GM19025 (cell line): Measurements from ENCODE around the gene VSTM2B.
"Not testable (repeated sequence)": the region's sequence is repeated elsewhere in the genome, so short reads cannot be mapped to it uniquely, and the experiment has no call there.

Source experiments
- ATAC-seq: cut with Tn5 transposase; IDR thresholded peaks from one replicate; pipeline ENCODE4 v1.9.1; 2021; ENCODE audit warnings: mild to moderate bottlenecking, low read depth, moderate library complexity; ENCODE audit not compliant: unreplicated experiment

Gene VSTM2B

DNA sequence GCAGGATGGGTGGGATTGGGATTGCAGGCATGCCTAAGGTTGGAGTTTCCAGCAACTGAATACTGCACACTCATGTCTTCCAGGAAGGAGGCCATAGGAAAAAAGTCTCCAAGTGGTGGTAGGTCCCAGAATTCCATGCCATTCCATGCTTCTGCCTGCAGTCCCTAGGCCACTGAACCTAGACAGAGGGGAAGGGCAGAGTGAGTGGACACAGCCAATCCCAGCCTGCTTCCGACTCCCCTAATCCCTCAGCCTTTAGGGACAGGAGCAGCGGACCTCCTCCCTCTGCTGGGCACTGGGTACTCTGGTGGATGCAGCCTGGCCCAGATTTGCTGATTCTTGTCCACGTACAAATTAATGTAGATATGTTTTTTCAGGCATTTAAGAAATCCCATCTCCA is 17.0 kb downstream of the VSTM2B start:
- ATAC-seq: no peak

DNA sequence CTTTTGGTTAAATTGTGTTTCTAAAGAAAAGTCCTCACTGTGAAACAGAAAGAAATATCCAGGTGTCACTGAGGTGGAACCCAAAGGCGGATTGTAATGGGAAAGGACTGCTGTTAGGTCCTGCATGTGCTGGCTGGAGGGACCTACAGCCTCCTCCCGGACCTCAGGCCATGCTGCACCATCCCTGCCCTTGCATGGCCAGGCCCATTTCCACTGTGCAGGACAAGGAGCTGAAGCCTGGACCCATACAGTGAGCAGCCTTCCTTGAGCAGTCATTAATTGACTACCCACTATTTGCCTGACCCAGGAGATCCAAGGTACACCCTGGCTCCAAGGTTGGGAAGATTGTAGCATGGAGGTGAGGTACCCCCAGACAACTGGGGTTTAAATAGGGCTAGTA is 17.6 kb downstream of the VSTM2B start:
- no peak for ATAC-seq

DNA sequence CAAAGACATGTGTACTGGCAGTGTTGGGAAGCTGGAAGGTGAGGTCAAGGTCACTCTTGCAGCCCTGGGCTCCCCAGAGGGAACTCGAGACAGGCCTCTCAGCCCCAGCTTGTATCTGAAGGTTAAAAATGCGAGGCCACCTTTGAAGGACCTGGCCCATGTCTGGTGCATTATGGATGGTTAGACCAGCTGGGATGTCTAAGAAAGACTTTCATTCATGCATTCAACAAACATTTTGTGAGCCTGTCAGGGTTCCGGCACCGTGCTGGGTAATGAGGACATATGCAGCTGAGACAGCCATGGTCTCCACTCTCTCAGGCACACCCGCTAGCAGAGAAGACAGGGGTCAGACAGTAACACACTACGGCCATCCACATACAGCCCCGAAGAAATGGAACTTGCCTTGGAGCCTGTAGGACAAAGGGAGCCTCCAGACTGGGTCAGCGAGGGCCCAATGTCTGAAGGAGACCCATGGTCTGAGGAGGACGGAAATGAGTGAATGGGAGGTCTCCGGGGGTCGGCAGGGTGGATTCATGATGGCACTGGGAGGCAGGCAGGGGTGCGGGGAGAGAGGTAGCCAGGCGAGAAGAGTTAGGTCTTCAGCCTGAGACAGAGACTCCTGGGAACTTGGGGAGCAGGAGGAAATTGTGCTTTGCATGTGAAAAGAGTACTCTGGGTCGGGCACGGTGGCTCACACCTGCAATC is 19.0 kb downstream of the VSTM2B start:
- ATAC-seq: no peak

GRCh38 chr19:29545447-29545846 is 19.7 kb downstream of the VSTM2B start:
- ATAC-seq: not testable (repeated sequence)

DNA sequence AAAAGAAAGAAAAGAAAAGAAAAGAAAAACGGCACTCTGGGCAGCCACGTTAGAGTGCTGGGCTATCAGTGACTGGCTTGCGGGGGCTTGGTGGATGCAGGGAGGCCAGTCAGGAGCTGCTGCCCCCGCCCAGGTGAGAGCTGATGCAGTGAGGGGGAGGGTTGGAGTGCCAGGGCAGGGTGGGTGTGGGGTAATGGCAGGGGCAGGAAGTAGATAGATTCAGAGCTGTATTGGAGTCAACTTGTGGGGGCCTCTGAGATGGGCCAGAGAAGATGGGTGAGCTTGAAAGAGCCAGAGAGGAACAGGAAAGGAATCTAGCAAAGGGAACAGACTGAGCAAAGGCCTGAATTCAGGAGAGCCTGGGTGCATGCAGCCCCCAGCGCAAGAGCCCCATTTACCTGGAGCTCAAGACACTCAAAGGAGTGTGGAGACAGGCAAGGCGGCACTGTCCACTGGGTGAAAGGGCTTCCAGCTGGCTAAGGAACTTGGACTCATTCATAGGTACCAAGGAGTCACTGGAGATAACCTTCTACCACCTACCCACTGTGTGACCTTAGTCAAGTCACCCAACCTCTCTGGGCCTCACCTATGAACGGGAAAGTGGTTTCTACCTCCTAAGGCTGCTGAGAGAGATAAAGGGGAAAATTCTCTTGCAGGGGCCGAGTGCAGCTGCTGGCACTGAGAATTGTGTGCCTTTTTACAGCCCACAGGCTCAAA is 20.2 kb downstream of the VSTM2B start:
- ATAC-seq: no peak

GRCh38 chr19:29546583-29547190 is 20.9 kb downstream of the VSTM2B start:
- no peak for ATAC-seq

DNA sequence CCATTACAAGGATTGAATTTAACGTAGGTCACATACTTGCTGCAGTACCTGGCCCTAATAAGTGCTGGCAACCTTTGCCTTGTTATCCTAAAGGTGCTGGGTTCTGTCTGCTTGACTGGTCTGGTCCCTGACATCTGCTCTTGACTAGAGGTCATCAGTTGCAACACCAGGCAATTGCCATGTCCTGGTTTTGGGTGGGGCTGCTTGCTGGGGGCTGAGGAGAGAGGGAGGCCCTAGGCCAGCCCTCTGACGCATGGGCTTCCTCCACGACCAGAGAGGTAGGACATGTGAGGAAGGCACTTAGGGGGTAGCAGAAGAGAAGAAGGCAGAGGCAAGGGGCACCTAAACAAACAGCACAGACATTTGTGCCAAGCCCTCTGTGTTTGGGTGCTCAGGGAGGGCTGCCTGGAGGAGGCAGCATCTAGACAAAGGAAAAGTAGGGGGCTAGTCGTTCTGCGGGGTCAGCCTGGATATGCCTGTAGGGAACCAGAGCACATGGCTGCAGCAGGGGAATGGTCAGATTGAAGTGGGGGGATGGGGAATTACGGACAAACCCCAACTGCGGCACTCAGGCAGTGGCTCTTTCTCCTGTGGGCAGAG is 21.7 kb downstream of the VSTM2B start:
- ATAC-seq: no peak

- ATAC-seq: no peak
Observed at GRCh38 chr19:29547981-29548380, 22.2 kb downstream of the VSTM2B start.

DNA sequence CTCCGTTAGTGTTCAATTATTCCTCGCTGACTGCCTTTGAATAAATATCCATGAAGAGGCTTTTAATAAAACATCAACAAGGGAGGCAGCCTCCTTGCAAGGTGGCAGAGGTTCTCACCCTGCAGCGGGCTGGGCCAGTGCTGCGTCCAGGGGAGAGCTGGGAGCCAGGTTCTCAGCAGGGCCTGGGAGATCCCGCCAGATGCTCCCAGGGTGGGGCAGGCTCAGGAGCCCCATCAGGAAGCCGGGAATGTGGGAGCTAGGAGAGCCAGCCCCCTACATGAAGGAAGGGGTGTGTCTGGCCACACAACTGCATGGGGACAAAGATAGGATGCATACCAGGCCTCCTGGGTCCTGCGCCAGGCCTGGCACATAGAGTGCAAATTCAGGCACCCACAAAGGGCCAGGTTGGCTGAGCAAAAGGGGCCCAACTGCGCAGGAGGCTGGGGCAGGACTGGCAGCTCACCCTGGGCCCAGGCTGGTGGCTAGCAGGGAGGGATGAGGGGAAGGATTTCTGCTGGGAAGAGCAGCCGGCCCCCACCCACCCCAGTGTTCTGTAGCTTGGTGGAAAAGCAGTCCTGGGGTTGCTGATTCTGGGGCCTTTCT is 22.8 kb downstream of the VSTM2B start:
- no peak for ATAC-seq

DNA sequence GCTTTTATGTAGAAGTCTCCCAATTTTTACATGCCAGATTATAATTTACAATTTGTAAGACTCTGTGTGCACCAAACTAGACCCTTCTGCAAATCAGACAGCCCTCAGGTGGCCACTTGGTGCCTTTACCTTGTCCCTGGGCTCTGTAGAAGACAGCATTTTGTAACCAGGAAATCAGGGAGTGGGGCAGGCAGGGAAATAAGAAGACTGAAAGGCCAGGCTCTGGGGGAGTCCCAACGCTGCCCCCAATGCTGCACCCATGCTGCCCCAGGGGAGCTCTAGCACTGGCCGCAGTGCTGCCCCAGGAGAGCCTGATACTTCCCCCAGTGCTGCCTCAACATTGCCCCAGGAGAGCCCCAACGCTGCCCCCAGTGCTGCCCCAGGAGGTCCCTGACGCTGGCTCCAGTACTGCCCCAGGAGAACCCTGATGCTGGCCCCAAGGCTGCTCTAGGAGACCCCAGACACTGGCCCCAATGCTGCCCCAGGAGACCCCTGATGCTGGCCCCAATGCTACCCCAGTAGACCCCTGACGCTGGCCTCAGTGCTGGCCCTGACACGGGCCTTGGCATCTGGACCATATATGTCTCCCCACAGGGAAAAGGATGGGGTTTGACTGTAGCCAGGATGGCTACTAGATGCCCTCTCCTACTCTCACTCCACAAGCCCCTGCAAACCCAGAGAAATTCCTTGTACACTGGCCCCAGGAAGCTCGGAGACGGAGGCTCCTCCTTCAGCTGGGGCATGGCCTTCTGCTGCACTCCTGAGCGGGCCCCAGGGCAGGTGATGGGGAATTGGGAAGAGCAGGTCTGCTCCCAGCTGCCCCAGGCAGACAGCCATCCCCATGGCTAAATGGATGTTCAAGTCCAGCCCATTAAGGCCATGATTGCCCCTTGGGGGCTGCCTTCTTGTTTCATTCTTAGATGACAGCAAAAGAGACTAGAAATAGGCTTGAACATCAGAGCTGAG is 23.6 kb downstream of the VSTM2B start:
- no peak for ATAC-seq

GRCh38 chr19:29550896-29551295 is 25.1 kb downstream of the VSTM2B start:
- no peak for ATAC-seq

DNA sequence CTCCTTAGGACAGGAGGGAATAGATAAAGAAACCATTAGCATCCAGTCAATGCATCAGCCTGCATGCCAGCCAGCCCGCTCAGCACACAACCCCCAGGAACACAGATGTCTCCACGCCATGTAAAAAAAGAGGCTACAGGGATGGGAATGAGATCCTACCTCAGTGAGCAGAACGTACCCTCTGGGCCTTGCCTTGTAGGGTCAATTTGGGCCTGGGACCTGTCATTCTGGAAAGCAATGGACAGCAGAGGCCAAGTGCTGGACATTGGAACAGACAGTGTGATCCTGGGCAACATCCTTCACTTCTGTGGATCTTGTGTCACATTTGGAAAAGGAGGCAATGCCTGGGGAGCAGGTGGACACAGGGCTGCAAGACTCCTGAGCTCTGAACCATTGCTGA is 26.0 kb downstream of the VSTM2B start:
- no peak for ATAC-seq

GRCh38 chr19:29552454-29553280 is 26.9 kb downstream of the VSTM2B start:
- ATAC-seq: no peak

DNA sequence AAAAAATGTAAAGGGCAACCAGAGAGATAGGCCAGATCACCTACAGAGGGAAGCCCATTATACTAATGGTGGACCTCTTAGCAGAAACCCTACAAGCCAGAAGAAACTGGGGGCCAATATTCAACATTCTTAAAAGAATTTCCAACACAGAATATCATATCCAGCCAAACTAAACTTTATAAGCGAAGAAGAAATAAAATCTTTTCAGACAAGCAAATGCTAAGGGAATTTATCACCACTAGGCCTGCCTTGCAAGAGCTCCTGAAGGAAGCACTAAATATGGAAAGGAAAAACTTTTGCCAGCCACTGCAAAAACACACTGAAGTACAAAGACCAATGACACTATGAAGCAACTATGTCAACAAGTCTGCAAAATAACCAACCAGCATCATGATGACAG is 28.4 kb downstream of the VSTM2B start:
- no peak for ATAC-seq

- not testable (repeated sequence) for ATAC-seq
Observed at GRCh38 chr19:29559110-29559509, 33.3 kb downstream of the VSTM2B start.

GRCh38 chr19:29559743-29560142 is 33.9 kb downstream of the VSTM2B start:
- ATAC-seq: no peak

GRCh38 chr19:29560313-29561075 is 34.7 kb downstream of the VSTM2B start:
- ATAC-seq: no peak

- no peak for ATAC-seq
Observed at GRCh38 chr19:29561601-29562000, 35.8 kb downstream of the VSTM2B start.
